ENCODE results near the gene CHKA. TPM values are rescaled to one million over a fixed set of nuclear protein-coding genes. Genes with fewer than 3 reads are reported as not detected.

Gene CHKA
- total RNA-seq, 2 experiments from 2014 or later, result 15.8 to 16.7 TPM

DNA sequence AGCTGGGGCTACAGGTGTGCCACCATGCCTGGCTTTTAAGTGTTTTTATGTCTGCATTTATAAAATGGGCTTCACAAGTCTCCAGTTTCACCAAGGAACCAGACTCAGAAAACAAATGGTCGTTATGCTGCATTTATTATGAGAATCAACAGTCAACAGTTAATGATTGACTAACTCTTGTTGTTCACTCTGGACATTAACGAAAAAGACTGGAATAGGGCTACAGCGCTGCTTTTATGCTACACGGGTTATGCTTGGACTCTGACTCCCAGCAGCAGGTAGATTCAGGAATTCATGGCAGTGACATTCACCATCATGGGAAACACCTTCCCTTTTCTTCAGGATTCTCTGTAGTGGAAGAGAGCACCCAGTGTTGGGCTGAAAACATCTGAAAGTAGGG, 44.4 kb upstream of the CHKA start:
- Mint-ChIP-seq H3K9me3 (no peaks in the 10 kb centered on the region), H3K4me1 (ENCODE audit: low read depth) (peaks cover 2% of the 10 kb centered on the region), H3K27ac (no peak overlapping the region), H3K4me3 (no peak overlapping the region), H3K27me3 (no peaks in the 10 kb centered on the region), H3K36me3 (ENCODE audit: low read depth) (peaks cover 15% of the 10 kb centered on the region)
- DNase-seq, result no peak
- intact Hi-C loops (cut with micrococcal nuclease), result no loop called here
- TF ChIP-seq, protein P1, sequence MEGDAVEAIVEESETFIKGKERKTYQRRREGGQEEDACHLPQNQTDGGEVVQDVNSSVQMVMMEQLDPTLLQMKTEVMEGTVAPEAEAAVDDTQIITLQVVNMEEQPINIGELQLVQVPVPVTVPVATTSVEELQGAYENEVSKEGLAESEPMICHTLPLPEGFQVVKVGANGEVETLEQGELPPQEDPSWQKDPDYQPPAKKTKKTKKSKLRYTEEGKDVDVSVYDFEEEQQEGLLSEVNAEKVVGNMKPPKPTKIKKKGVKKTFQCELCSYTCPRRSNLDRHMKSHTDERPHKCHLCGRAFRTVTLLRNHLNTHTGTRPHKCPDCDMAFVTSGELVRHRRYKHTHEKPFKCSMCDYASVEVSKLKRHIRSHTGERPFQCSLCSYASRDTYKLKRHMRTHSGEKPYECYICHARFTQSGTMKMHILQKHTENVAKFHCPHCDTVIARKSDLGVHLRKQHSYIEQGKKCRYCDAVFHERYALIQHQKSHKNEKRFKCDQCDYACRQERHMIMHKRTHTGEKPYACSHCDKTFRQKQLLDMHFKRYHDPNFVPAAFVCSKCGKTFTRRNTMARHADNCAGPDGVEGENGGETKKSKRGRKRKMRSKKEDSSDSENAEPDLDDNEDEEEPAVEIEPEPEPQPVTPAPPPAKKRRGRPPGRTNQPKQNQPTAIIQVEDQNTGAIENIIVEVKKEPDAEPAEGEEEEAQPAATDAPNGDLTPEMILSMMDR (IDR thresholded peaks at IDR 0.05), result no peak
- no peak for ATAC-seq
- ChIA-PET POLR2A (no interaction called here), CTCF (no interaction called here)

DNA sequence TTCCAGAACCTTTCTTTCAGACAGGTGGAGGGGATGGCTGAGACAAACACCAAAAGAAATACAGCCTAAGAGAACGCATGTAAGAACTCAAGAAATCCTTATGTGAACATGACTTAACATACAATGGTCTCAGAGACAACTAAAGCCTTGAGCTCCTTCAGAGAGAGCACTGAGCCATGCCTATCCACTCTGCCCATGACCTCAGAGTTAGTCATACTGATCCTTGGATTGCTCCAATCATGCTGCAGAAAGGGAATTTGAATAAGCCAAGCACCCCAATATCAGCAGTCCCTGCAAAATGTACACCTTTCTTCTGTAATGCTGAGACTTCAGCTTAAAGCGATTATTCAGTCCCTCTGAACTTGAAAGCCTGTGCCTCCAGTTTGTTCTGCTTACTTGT, 43.2 kb upstream of the CHKA start:
- ChIA-PET POLR2A (interaction anchor here (0.5 to 1.3 kb wide), 3 partner anchors 9 to 47 kb away, joined by 3 to 4 read pairs (median 3); no protein-coding TSS in a partner anchor), CTCF (no interaction called here)
- no peak overlapping the region for H3K4me3 Mint-ChIP-seq
- H3K9me3 Mint-ChIP-seq, result no peaks in the 10 kb centered on the region
- no peak overlapping the region for H3K27ac Mint-ChIP-seq
- DNase-seq, result no peak
- no peaks in the 10 kb centered on the region for H3K27me3 Mint-ChIP-seq
- peaks cover 2% of the 10 kb centered on the region for H3K4me1 Mint-ChIP-seq (ENCODE audit: low read depth)
- intact Hi-C loops (cut with micrococcal nuclease), result no loop called here
- no peak for ATAC-seq
- peaks cover 8% of the 10 kb centered on the region for H3K36me3 Mint-ChIP-seq (ENCODE audit: low read depth)
- TF ChIP-seq, protein P1 (IDR thresholded peaks at IDR 0.05), result no peak

DNA sequence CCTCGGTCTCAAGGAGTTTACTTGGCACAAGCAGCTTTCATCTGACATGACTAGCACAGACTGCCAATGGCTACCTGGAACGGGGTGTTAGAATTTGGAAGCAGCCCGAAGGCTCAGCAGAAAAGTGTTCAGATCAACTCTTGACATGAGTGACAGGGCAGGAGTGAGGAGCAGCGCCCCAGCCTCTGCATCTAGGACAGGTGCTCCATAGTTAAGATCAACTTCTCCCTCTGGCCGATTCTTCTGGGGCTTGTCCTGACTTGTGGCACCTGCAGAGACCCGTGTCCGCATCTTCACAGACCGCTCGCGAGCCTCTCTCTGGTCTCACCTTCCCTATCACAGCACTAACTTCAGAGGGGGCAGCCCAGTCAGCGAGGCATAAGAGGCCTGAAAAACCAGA, 42.5 kb upstream of the CHKA start:
- peaks cover 2% of the 10 kb centered on the region for H3K4me1 Mint-ChIP-seq (ENCODE audit: low read depth)
- peaks cover 5% of the 10 kb centered on the region for H3K36me3 Mint-ChIP-seq (ENCODE audit: low read depth)
- intact Hi-C loops (cut with micrococcal nuclease), result no loop called here
- POLR2A ChIA-PET, result interaction anchor here (0.5 to 1.3 kb wide), 2 partner anchors 10 to 47 kb away, joined by 3 to 4 read pairs; no protein-coding TSS in a partner anchor
- H3K4me3 Mint-ChIP-seq, result no peak overlapping the region
- TF ChIP-seq, protein P1 (IDR thresholded peaks at IDR 0.05), result no peak
- DNase-seq (no peak), ATAC-seq (no peak)
- no peaks in the 10 kb centered on the region for H3K27me3 Mint-ChIP-seq
- H3K9me3 Mint-ChIP-seq, result no peaks in the 10 kb centered on the region
- no peak overlapping the region for H3K27ac Mint-ChIP-seq
- CTCF ChIA-PET, result no interaction called here

DNA sequence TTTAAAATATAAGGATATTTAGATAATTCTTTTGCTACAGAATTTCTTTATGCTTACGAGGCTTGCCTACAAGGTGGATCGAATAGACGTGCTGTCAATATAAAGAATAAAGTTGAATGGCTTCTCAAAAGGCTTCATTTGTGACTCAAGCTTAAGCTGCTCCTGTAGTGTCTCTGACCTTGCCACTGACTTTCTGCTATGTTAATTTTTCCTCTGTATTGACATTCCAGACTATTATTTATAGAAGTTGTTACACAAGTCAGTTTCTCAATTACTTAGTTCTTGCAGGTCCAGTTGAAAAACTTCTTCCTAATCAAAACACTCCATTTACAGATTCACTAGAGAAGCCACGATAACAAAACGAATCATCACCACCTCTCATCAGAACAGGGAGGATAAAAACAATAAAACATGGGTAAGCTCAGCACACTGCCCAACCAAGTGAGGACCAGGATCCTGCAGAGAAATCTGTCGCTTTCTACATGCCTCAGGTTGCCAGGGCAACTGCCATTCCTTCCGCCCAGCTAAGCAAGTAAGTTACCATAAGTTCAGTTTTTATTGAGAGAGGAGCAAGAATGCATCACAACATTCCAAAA, 39.0 kb upstream of the CHKA start:
- Mint-ChIP-seq H3K4me1 (ENCODE audit: low read depth) (peaks cover 2% of the 10 kb centered on the region), H3K27ac (no peak overlapping the region), H3K9me3 (no peaks in the 10 kb centered on the region), H3K4me3 (no peak overlapping the region), H3K27me3 (no peaks in the 10 kb centered on the region), H3K36me3 (ENCODE audit: low read depth) (peaks cover 9% of the 10 kb centered on the region)
- ChIA-PET POLR2A (no interaction called here), CTCF (no interaction called here)
- DNase-seq (no peak), ATAC-seq (no peak)
- TF ChIP-seq, protein P1 (IDR thresholded peaks at IDR 0.05), result no peak
- intact Hi-C loops (cut with micrococcal nuclease), result no loop called here

DNA sequence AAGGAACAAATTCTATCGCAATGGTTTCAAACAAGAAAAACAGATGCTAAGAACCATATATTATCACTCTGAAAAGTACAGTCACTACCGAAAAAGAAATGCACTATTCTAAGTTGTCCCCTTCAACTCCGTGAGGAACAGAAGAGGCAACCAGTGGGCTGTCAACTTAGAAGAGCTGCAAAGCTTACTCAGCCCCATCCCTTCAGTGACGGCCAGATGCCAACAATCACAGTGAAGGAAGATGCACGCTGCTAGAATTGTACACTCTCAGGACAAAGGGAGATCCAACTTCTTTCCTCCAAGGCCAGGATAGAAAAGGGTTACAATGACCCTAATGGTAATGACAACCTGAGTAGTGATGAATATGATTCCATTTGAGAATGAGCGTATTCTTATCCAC, 38.5 kb upstream of the CHKA start:
- Mint-ChIP-seq H3K9me3 (no peaks in the 10 kb centered on the region), H3K4me3 (no peak overlapping the region), H3K27ac (no peak overlapping the region), H3K27me3 (no peaks in the 10 kb centered on the region), H3K4me1 (ENCODE audit: low read depth) (peaks cover 2% of the 10 kb centered on the region), H3K36me3 (ENCODE audit: low read depth) (peaks cover 9% of the 10 kb centered on the region)
- ATAC-seq (no peak), DNase-seq (no peak)
- ChIA-PET CTCF (interaction anchor here (1.3 kb wide), 1 partner anchor 22 kb away, joined by 3 read pairs; no protein-coding TSS in a partner anchor), POLR2A (no interaction called here)
- TF ChIP-seq, protein P1 (IDR thresholded peaks at IDR 0.05), result no peak
- intact Hi-C loops (cut with micrococcal nuclease), result no loop called here
